ENCODE data around the gene ZNF638.
A peak's percentile ranks its signal among the peaks of the same experiment; 100 is the strongest.

The ZNF638 gene

GRCh38 chr2:71454221-71455010 lies 122.8 kb downstream of the ZNF638 start:
- peak overlapping the region; percentile 39 for H3K4me3 ChIP-seq (ENCODE audit: low read depth, low read length)

- H3K4me3 ChIP-seq (ENCODE audit: low read depth, low read length) = no peak overlapping the region
Observed at GRCh38 chr2:71455011-71455740, 123.6 kb downstream of the ZNF638 start.

- H3K4me3 ChIP-seq (ENCODE audit: low read depth, low read length) = no peak overlapping the region
Observed at GRCh38 chr2:71455741-71456569, 124.4 kb downstream of the ZNF638 start.

- H3K4me3 ChIP-seq (ENCODE audit: low read depth, low read length) = no peak overlapping the region
Observed at GRCh38 chr2:71456617-71457016, 125.0 kb downstream of the ZNF638 start.

GRCh38 chr2:71457123-71457915 lies 125.7 kb downstream of the ZNF638 start:
- H3K4me3 ChIP-seq (ENCODE audit: low read depth, low read length) = no peak overlapping the region

- H3K4me3 ChIP-seq (ENCODE audit: low read depth, low read length) = no peak overlapping the region
Observed at GRCh38 chr2:71457923-71458322, 126.3 kb downstream of the ZNF638 start.

- H3K4me3 ChIP-seq (ENCODE audit: low read depth, low read length) = no peak overlapping the region
Observed at GRCh38 chr2:71458413-71459083, 127.0 kb downstream of the ZNF638 start.

- no peak overlapping the region for H3K4me3 ChIP-seq (ENCODE audit: low read depth, low read length)
Observed at GRCh38 chr2:71459084-71459431, 127.5 kb downstream of the ZNF638 start.

GRCh38 chr2:71460056-71460455 lies 128.5 kb downstream of the ZNF638 start:
- no peak overlapping the region for H3K4me3 ChIP-seq (ENCODE audit: low read depth, low read length)

- no peak overlapping the region for H3K4me3 ChIP-seq (ENCODE audit: low read depth, low read length)
Observed at GRCh38 chr2:71460595-71461303, 129.2 kb downstream of the ZNF638 start.

GRCh38 chr2:71461304-71461671 lies 129.7 kb downstream of the ZNF638 start:
- no peak overlapping the region for H3K4me3 ChIP-seq (ENCODE audit: low read depth, low read length)

- no peak overlapping the region for H3K4me3 ChIP-seq (ENCODE audit: low read depth, low read length)
Observed at GRCh38 chr2:71462056-71462605, 130.5 kb downstream of the ZNF638 start.

- no peak overlapping the region for H3K4me3 ChIP-seq (ENCODE audit: low read depth, low read length)
Observed at GRCh38 chr2:71462641-71463341, 131.2 kb downstream of the ZNF638 start.

- H3K4me3 ChIP-seq (ENCODE audit: low read depth, low read length) = no peak overlapping the region
Observed at GRCh38 chr2:71463342-71463654, 131.7 kb downstream of the ZNF638 start.

GRCh38 chr2:71464389-71464788 lies 132.8 kb downstream of the ZNF638 start:
- no peak overlapping the region for H3K4me3 ChIP-seq (ENCODE audit: low read depth, low read length)

GRCh38 chr2:71465356-71465755 lies 133.8 kb downstream of the ZNF638 start:
- H3K4me3 ChIP-seq (ENCODE audit: low read depth, low read length) = no peak overlapping the region

GRCh38 chr2:71465961-71466300 lies 134.3 kb downstream of the ZNF638 start:
- H3K4me3 ChIP-seq (ENCODE audit: low read depth, low read length) = peak overlapping the region; percentile 53

- H3K4me3 ChIP-seq (ENCODE audit: low read depth, low read length) = peak overlapping the region; percentile 53
Observed at GRCh38 chr2:71466301-71467179, 135.0 kb downstream of the ZNF638 start.
